Measurements from ENCODE around the gene IPO11.

IPO11 gene

DNA sequence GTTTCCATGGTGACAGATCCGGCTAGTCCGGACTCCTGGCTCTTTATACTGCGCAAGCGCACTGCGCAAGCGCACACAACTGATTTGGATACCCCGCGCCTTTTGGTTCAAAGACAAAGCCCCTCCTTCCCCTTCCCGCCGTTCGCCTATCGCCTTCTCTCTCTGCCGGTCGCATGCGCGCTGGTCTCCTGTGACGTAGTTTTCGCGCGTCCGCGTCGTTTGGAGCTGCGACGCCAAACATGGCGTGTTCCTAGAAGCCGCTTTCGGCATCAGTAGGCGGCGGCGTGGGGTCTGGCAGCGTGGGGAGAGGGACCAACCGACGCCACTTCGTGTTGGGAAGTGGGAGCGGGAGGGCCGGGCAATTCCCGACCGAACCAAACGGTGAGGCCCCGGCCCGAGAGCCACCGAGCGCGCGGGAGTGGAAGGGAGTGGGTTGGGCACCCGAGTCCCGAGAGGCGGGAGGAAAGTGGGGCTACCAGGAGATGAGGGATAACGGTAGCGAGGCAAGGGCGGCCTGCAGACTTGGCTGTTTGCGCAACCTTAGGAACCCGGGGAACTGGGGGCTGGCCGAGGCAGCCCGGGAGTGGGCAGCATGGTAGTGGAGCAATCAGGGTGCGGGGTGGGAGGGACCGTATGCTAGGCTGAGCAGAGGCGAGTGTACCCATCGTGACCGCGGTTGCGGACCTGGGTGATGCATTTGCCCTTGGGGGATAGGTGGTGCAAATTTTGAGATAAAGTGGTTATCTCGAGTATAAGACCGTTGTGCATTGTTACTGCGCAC, at the start of gene IPO11:
IPO11 (plus strand) TSS at position 215 of the 781 bp plus-strand sequence. CDS start 24,517 bp downstream, outside the sequence.
- Histone ChIP-seq H3K9me3 (ENCODE audit: insufficient read depth, low read depth, low read length) (no peaks in the 10 kb centered on the region), H3K27ac (ENCODE audit: low read length) (peak within 1 kb of the TSS; percentile 19), H3K27me3 (ENCODE audit: insufficient read depth, low read length) (no peaks in the 10 kb centered on the region), H3K4me1 (ENCODE audit: insufficient read depth, low read length) (peaks cover 3% of the 10 kb centered on the region; the same call in 1 of the 2 replicates), H3K9ac (ENCODE audit: low read depth, low read length) (peak within 1 kb of the TSS; percentile 90), H3K4me3 (ENCODE audit: low read length) (peak within 1 kb of the TSS; percentile 96), H3K36me3 (ENCODE audit: insufficient read depth, low read depth, low read length) (no peaks in the 10 kb centered on the region)

- Histone ChIP-seq H3K9me3 (ENCODE audit: insufficient read depth, low read depth, low read length) (no peaks in the 10 kb centered on the region), H3K36me3 (ENCODE audit: insufficient read depth, low read depth, low read length) (peaks cover 80% of the 10 kb centered on the region), H3K27me3 (ENCODE audit: insufficient read depth, low read length) (no peaks in the 10 kb centered on the region), H3K27ac (ENCODE audit: low read length) (no peak overlapping the region), H3K9ac (ENCODE audit: low read depth, low read length) (no peak overlapping the region), H3K4me3 (ENCODE audit: low read length) (no peak overlapping the region), H3K4me1 (ENCODE audit: insufficient read depth, low read length) (no peaks in the 10 kb centered on the region)
Measured at GRCh38 chr5:62369039-62369438, 43.5 kb upstream of the IPO11 start.

- Histone ChIP-seq H3K9ac (ENCODE audit: low read depth, low read length) (no peak overlapping the region), H3K27ac (ENCODE audit: low read length) (no peak overlapping the region), H3K4me3 (ENCODE audit: low read length) (no peak overlapping the region), H3K36me3 (ENCODE audit: insufficient read depth, low read depth, low read length) (peaks cover 78% of the 10 kb centered on the region), H3K9me3 (ENCODE audit: insufficient read depth, low read depth, low read length) (no peaks in the 10 kb centered on the region), H3K27me3 (ENCODE audit: insufficient read depth, low read length) (no peaks in the 10 kb centered on the region), H3K4me1 (ENCODE audit: insufficient read depth, low read length) (no peaks in the 10 kb centered on the region)
Measured at GRCh38 chr5:62371409-62371808, 41.2 kb upstream of the IPO11 start.

DNA sequence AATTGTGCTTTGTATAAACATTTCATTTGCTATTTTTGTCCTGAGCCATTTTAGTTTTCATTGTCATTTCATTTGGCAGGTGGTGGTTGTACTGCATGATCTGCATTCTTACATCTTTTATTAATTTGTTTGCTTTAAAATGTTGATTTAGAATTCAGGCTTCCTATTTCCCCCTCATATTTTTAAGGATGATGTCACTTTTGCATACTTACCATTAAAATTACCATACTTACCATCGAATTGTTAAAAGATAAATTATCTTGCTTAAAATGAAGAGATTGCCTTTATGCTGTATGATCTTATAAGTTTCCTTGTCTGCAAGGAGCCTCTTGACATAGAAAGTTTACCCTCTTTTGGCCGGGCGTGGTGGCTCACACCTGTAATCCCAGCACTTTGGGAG, 40.0 kb upstream of the IPO11 start:
- peaks cover 78% of the 10 kb centered on the region for H3K36me3 ChIP-seq (ENCODE audit: insufficient read depth, low read depth, low read length)
- H3K4me1 ChIP-seq (ENCODE audit: insufficient read depth, low read length), result no peaks in the 10 kb centered on the region
- no peak overlapping the region for H3K4me3 ChIP-seq (ENCODE audit: low read length)
- H3K27me3 ChIP-seq (ENCODE audit: insufficient read depth, low read length), result no peaks in the 10 kb centered on the region
- H3K9ac ChIP-seq (ENCODE audit: low read depth, low read length), result no peak overlapping the region
- H3K27ac ChIP-seq (ENCODE audit: low read length), result no peak overlapping the region
- no peaks in the 10 kb centered on the region for H3K9me3 ChIP-seq (ENCODE audit: insufficient read depth, low read depth, low read length)

DNA sequence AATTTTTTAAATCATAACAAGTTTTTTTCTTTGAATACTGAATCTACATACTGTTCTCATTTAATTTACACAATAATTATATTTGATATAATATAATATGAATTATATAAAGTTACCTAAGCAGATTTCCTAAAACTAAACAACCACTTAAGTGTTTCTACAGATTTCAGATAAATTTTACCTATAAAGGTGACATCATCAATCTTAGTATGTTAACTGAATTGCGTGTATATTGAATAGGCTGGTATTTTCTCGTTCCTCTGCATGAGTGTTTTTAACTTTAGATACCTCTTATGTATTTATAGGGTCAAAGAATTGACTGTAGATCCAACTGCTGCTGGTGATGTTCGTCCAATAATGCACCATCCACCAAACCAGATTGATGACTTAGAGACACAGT, 39.2 kb upstream of the IPO11 start:
- no peaks in the 10 kb centered on the region for H3K27me3 ChIP-seq (ENCODE audit: insufficient read depth, low read length)
- H3K9ac ChIP-seq (ENCODE audit: low read depth, low read length), result no peak overlapping the region
- H3K36me3 ChIP-seq (ENCODE audit: insufficient read depth, low read depth, low read length), result peaks cover 80% of the 10 kb centered on the region
- no peak overlapping the region for H3K27ac ChIP-seq (ENCODE audit: low read length)
- no peaks in the 10 kb centered on the region for H3K9me3 ChIP-seq (ENCODE audit: insufficient read depth, low read depth, low read length)
- no peak overlapping the region for H3K4me3 ChIP-seq (ENCODE audit: low read length)
- H3K4me1 ChIP-seq (ENCODE audit: insufficient read depth, low read length), result no peaks in the 10 kb centered on the region

DNA sequence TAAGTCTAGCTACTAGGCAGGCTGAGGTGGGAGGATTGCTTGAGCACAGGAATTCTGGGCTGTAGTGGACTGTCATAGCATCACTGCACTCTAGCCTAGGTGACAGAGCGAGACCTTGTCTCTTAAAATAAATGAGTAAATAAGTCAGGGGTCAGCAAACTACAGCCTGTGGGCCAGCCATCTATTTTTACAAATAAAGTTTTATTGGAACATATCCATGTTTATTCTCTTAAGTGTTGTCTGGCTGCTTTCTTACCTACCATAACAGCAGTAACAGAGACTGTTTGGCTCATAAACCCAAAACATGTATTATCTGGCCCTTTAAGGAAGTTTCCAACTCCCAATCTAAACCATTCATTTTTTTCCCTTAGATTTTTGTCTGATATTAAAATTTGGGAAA, 38.5 kb upstream of the IPO11 start:
- Histone ChIP-seq H3K9ac (ENCODE audit: low read depth, low read length) (no peak overlapping the region), H3K27me3 (ENCODE audit: insufficient read depth, low read length) (no peaks in the 10 kb centered on the region), H3K4me1 (ENCODE audit: insufficient read depth, low read length) (no peaks in the 10 kb centered on the region), H3K4me3 (ENCODE audit: low read length) (no peak overlapping the region), H3K9me3 (ENCODE audit: insufficient read depth, low read depth, low read length) (no peaks in the 10 kb centered on the region), H3K27ac (ENCODE audit: low read length) (no peak overlapping the region), H3K36me3 (ENCODE audit: insufficient read depth, low read depth, low read length) (peaks cover 80% of the 10 kb centered on the region)

- Histone ChIP-seq H3K4me3 (ENCODE audit: low read length) (no peak overlapping the region), H3K27ac (ENCODE audit: low read length) (no peak overlapping the region), H3K36me3 (ENCODE audit: insufficient read depth, low read depth, low read length) (peaks cover 80% of the 10 kb centered on the region), H3K4me1 (ENCODE audit: insufficient read depth, low read length) (no peaks in the 10 kb centered on the region), H3K9me3 (ENCODE audit: insufficient read depth, low read depth, low read length) (no peaks in the 10 kb centered on the region), H3K9ac (ENCODE audit: low read depth, low read length) (no peak overlapping the region), H3K27me3 (ENCODE audit: insufficient read depth, low read length) (no peaks in the 10 kb centered on the region)
Measured at GRCh38 chr5:62375627-62376026, 36.9 kb upstream of the IPO11 start.

GRCh38 chr5:62376064-62376463, 36.5 kb upstream of the IPO11 start:
- no peaks in the 10 kb centered on the region for H3K4me1 ChIP-seq (ENCODE audit: insufficient read depth, low read length)
- no peak overlapping the region for H3K27ac ChIP-seq (ENCODE audit: low read length)
- no peaks in the 10 kb centered on the region for H3K27me3 ChIP-seq (ENCODE audit: insufficient read depth, low read length)
- peaks cover 84% of the 10 kb centered on the region for H3K36me3 ChIP-seq (ENCODE audit: insufficient read depth, low read depth, low read length)
- H3K9me3 ChIP-seq (ENCODE audit: insufficient read depth, low read depth, low read length), result no peaks in the 10 kb centered on the region
- H3K4me3 ChIP-seq (ENCODE audit: low read length), result no peak overlapping the region
- no peak overlapping the region for H3K9ac ChIP-seq (ENCODE audit: low read depth, low read length)

DNA sequence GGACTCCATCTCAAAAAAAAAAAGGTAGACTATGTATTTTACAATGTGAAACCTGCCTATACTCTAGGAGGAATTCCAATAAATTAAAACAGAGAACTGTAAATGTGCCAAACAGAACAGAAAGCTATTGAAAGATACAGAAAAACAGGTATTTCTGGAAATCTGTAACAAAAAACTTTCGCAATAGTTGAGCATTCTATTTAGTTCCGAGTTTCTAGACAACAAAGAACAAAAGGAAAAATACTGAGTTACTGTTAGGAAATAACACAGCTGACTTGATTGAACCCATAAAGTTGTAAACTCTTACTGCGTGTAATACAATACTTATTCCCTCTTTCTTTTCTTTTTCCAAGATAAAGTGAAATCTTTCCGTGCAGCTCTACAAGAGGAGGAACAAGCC, 27.4 kb upstream of the IPO11 start:
- Histone ChIP-seq H3K36me3 (ENCODE audit: insufficient read depth, low read depth, low read length) (peaks cover 95% of the 10 kb centered on the region), H3K4me3 (ENCODE audit: low read length) (no peak overlapping the region), H3K27ac (ENCODE audit: low read length) (no peak overlapping the region), H3K9me3 (ENCODE audit: insufficient read depth, low read depth, low read length) (no peaks in the 10 kb centered on the region), H3K27me3 (ENCODE audit: insufficient read depth, low read length) (no peaks in the 10 kb centered on the region), H3K9ac (ENCODE audit: low read depth, low read length) (no peak overlapping the region), H3K4me1 (ENCODE audit: insufficient read depth, low read length) (no peaks in the 10 kb centered on the region)

- Histone ChIP-seq H3K27me3 (ENCODE audit: insufficient read depth, low read length) (no peaks in the 10 kb centered on the region), H3K36me3 (ENCODE audit: insufficient read depth, low read depth, low read length) (peaks cover 95% of the 10 kb centered on the region), H3K4me3 (ENCODE audit: low read length) (no peak overlapping the region), H3K4me1 (ENCODE audit: insufficient read depth, low read length) (no peaks in the 10 kb centered on the region), H3K9me3 (ENCODE audit: insufficient read depth, low read depth, low read length) (no peaks in the 10 kb centered on the region), H3K27ac (ENCODE audit: low read length) (no peak overlapping the region), H3K9ac (ENCODE audit: low read depth, low read length) (no peak overlapping the region)
Measured at GRCh38 chr5:62385816-62386400, 26.7 kb upstream of the IPO11 start.

GRCh38 chr5:62386824-62387223, 25.7 kb upstream of the IPO11 start:
- Histone ChIP-seq H3K36me3 (ENCODE audit: insufficient read depth, low read depth, low read length) (peaks cover 95% of the 10 kb centered on the region), H3K27me3 (ENCODE audit: insufficient read depth, low read length) (no peaks in the 10 kb centered on the region), H3K27ac (ENCODE audit: low read length) (no peak overlapping the region), H3K9me3 (ENCODE audit: insufficient read depth, low read depth, low read length) (no peaks in the 10 kb centered on the region), H3K4me1 (ENCODE audit: insufficient read depth, low read length) (no peaks in the 10 kb centered on the region), H3K4me3 (ENCODE audit: low read length) (no peak overlapping the region), H3K9ac (ENCODE audit: low read depth, low read length) (no peak overlapping the region)

DNA sequence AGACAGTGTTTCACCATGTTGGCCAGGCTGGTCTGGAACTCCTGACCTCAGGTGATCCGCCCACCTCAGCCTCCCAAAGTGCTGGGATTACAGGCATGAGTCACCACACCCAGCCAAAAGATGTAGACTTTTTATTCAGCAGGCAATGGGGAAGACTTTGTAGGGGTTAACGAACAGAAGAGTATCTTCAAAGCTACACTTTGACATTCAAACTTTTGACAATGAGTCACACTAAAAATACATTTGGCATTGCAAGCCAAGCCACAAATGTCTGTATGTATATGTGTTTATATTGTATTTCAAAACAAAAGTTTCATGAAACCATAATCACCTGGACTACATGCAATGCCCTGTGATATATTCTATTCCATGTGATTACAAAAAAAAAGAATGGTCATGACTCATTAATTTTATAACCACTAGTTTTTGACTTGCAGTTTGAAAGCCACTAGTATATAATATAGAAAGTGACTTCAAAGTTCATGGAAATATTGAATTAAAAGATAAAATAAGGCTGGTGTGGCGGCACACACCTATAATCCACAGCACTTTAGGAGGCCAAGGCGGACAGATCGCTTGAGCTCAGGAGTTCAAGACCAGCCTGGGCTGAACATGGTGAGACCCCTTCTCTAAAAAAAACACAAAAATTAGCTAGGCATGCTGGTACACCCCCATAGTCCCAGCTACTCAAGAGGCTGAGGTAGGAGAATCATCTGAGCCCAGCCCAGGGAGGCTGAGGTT, 17.2 kb upstream of the IPO11 start:
- H3K36me3 ChIP-seq (ENCODE audit: insufficient read depth, low read depth, low read length), result peaks cover 88% of the 10 kb centered on the region

More for the DNA sequence above, 17.2 kb upstream of the IPO11 start:
- no peak overlapping the region for H3K27ac ChIP-seq (ENCODE audit: low read length)
- H3K27me3 ChIP-seq (ENCODE audit: insufficient read depth, low read length), result no peaks in the 10 kb centered on the region
- no peak overlapping the region for H3K4me3 ChIP-seq (ENCODE audit: low read length)
- no peaks in the 10 kb centered on the region for H3K9me3 ChIP-seq (ENCODE audit: insufficient read depth, low read depth, low read length)
- no peaks in the 10 kb centered on the region for H3K4me1 ChIP-seq (ENCODE audit: insufficient read depth, low read length)
- H3K9ac ChIP-seq (ENCODE audit: low read depth, low read length), result no peak overlapping the region
